HepG2 (cell line): ENCODE results near the gene SLC34A3. TPM values are rescaled to one million over a fixed set of nuclear protein-coding genes. Genes with fewer than 3 reads are reported as not detected.
A peak's percentile ranks its signal among the peaks of the same experiment; 100 is the strongest.

ENCODE experiments used
- AGO1 ChIP-seq: fragments of 200-400 bp; formaldehyde crosslinking; IDR thresholded peaks from 2 replicates; pipeline ENCODE4 v1.6.1; 2017; ENCODE audit warnings: mild to moderate bottlenecking, low read depth, low read length, moderate library complexity; ENCODE audit not compliant: poor library complexity, severe bottlenecking
- CBFB ChIP-seq: sonication (generic); formaldehyde crosslinking; IDR thresholded peaks from 2 replicates; pipeline ENCODE4 v1.4.0; 2020; ENCODE audit warnings: missing genetic modification reagents
- CBX2 ChIP-seq, 2 experiments: fragments of 200-600 bp in 1 of 2; sonication (generic); formaldehyde crosslinking in 1 of 2; IDR thresholded peaks; 2 replicates each; pipeline versions ENCODE4 v1.7.0 to v1.8.1; 2018 to 2022; ENCODE audit warnings: low read depth in 2 of 2, low read length in 1 of 2, mild to moderate bottlenecking in 1 of 2, missing genetic modification reagents in 1 of 2
- DPF2 ChIP-seq: sonication (generic); formaldehyde crosslinking; IDR thresholded peaks from 2 replicates; pipeline ENCODE4 v1.4.0; 2020; ENCODE audit warnings: mild to moderate bottlenecking, low read depth, missing genetic modification reagents, borderline replicate concordance
- GZF1 ChIP-seq: sonication (generic); formaldehyde crosslinking; IDR thresholded peaks from 2 replicates; pipeline ENCODE4 v1.5.1; 2020; ENCODE audit warnings: mild to moderate bottlenecking, missing genetic modification reagents
- KAT2B ChIP-seq: fragments of 150-350 bp; IDR thresholded peaks from 2 replicates; pipeline ENCODE4 v1.6.1; 2014; ENCODE audit warnings: low read depth, low read length, borderline replicate concordance
- KLF6 ChIP-seq: IDR thresholded peaks from 2 replicates; pipeline ENCODE4 v1.8.0; 2016; ENCODE audit warnings: missing biosample characterization, missing genetic modification reagents
- NFYC ChIP-seq: IDR thresholded peaks from 2 replicates; pipeline ENCODE4 v1.6.1; 2016; ENCODE audit warnings: missing genetic modification reagents, missing compliant biosample characterization
- RBFOX2 ChIP-seq: fragments of 200-400 bp; formaldehyde crosslinking; IDR thresholded peaks from 2 replicates; pipeline ENCODE4 v1.6.1; 2017; ENCODE audit warnings: low read depth, mild to moderate bottlenecking, low read length
- SALL2 ChIP-seq: sonication (generic); formaldehyde crosslinking; IDR thresholded peaks from 2 replicates; pipeline ENCODE4 v1.8.1; 2023; ENCODE audit warnings: mild to moderate bottlenecking, missing genetic modification reagents, inconsistent platforms
- SNRNP70 ChIP-seq: fragments of 200-400 bp; formaldehyde crosslinking; IDR thresholded peaks from 2 replicates; pipeline ENCODE4 v1.6.1; 2017; ENCODE audit warnings: mild to moderate bottlenecking, low read depth, low read length, moderate library complexity
- TAF15 ChIP-seq: fragments of 200-400 bp; formaldehyde crosslinking; IDR thresholded peaks from one replicate; pipeline ENCODE4 v1.6.1; 2018; ENCODE audit warnings: mild to moderate bottlenecking, low read depth, low read length; ENCODE audit not compliant: poor library complexity, severe bottlenecking
- TBL1XR1 ChIP-seq: fragments of 150-350 bp; IDR thresholded peaks from 2 replicates; pipeline ENCODE4 v1.6.1; 2014; ENCODE audit warnings: borderline replicate concordance, low read length; ENCODE audit not compliant: partially characterized antibody
- TEAD3 ChIP-seq: optimal IDR thresholded peaks from 2 replicates; pipeline ENCODE3; 2016; ENCODE audit warnings: borderline replicate concordance
- ZNF20 ChIP-seq: sonication (generic); formaldehyde crosslinking; IDR thresholded peaks from 2 replicates; pipeline ENCODE4 v1.4.0; 2020; ENCODE audit warnings: mild to moderate bottlenecking, moderate library complexity, missing genetic modification reagents
- ZNF556 ChIP-seq: sonication (generic); formaldehyde crosslinking; IDR thresholded peaks from 2 replicates; pipeline ENCODE4 v1.4.0; 2020; ENCODE audit warnings: mild to moderate bottlenecking, missing genetic modification reagents, borderline replicate concordance
- ZNF703 ChIP-seq: sonication (generic); formaldehyde crosslinking; IDR thresholded peaks from 2 replicates; pipeline ENCODE4 v1.5.1; 2020; ENCODE audit warnings: missing genetic modification reagents, mild to moderate bottlenecking, moderate library complexity, borderline replicate concordance
- ZNF883 ChIP-seq: sonication (generic); formaldehyde crosslinking; IDR thresholded peaks from 2 replicates; pipeline ENCODE4 v1.5.1; 2020; ENCODE audit warnings: mild to moderate bottlenecking, missing genetic modification reagents; ENCODE audit errors: not compliant biosample characterization
- ZSCAN22 ChIP-seq: sonication (generic); formaldehyde crosslinking; IDR thresholded peaks from 2 replicates; pipeline ENCODE4 v1.4.0; 2020; ENCODE audit warnings: mild to moderate bottlenecking, missing genetic modification reagents
- polyA plus RNA-seq, 8 experiments: library from polyadenylated mRNA; depleted of rRNA in 3 of 8; stranded (reverse) in 7 of 8; unstranded in 1 of 8; fragments of >200 nt; fragmentation: Illumina TruSeq in 4 of 8; extraction: Trizol in 4 of 8; gene quantifications; 2 replicates each; pipeline versions ENCODE4 v1.2.1 to v1.2.3, GENCODE V29; 2011 to 2016; ENCODE audit warnings: low read depth in 4 of 8, missing spikeins in 1 of 8, mixed read lengths in 1 of 8; ENCODE audit not compliant: insufficient read depth in 1 of 8
- total RNA-seq, 5 experiments: library from RNA; depleted of rRNA; stranded (reverse); fragments of >200 nt; fragmentation: Illumina TruSeq; extraction: Trizol; gene quantifications; 2 replicates each; pipeline ENCODE4 v1.2.3, GENCODE V29; 2016; ENCODE audit warnings: low read depth in 1 of 5
- TF ChIP-seq, protein P1 (sequence below): IDR thresholded peaks from 2 replicates; pipeline ENCODE4 v1.6.1; 2016; ENCODE audit warnings: low read depth, control low read depth
- TF ChIP-seq, protein P2 (sequence below): sonication (generic); formaldehyde crosslinking; IDR thresholded peaks from 2 replicates; pipeline ENCODE4 v1.4.0; 2020; ENCODE audit warnings: mild to moderate bottlenecking, missing genetic modification reagents
- TF ChIP-seq, protein P3 (sequence below): sonication (generic); formaldehyde crosslinking; IDR thresholded peaks from 2 replicates; pipeline ENCODE4 v1.5.0; 2020; ENCODE audit warnings: mild to moderate bottlenecking, missing genetic modification reagents
- TF ChIP-seq, protein P4 (sequence below): sonication (generic); formaldehyde crosslinking; conservative IDR thresholded peaks from 2 replicates; pipeline ENCODE4 v1.8.0; 2022; ENCODE audit warnings: low read depth, missing genetic modification reagents

The SLC34A3 gene
- total and polyA plus RNA-seq, 2 of the 13 experiments (the other 11 are each of a cell fraction or from before 2014, with no cell fraction given) = 0.07 to 1.0 TPM

DNA sequence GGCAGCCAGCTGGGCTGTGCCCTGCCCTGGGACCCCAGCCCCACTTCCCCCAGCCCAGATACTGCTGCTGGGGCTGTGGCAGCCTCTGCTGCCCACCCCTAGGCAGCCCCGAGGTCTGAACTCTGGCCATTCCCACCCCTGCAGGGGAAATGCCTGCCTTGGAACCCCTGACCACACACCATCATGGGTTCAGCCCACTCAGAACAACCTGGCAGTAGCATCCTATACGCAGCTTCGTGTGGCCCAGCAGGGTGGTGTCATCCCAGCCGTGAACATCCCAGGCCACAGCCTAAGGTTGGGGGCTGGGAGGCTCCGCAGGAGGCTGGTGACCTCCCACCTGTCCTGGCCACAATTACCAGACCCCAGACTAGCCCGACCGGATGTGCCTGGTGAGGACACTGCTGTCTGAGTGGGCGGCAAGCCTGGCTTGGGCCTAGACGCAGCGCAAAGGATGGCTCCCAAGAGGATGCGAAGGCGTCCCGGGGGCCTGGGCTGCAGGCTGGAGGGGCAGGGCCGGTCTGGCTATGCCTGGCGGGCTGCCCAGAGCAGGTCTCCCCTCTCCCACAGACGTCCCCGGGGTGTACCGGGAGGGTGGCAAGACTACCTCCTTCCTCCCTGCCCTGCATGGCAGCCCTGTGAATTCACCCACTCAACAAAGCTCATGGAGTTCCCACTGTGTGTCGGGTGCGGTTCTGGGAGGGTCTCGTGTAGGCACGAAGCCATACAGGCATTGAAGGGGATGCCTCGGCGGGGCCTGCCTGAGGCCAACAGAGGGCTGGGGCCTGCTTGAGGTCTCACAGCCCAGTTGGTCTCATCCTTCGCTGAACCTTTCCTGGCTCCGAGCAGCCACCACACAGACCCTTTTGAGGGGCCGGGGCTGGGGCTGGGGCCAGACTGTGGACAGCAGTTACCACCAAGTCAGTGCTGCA, 1.5 kb upstream of the SLC34A3 start (continued):
- TF ChIP-seq TAF15 (no peak), KAT2B (no peak), ZNF703 (CRISPR knock-in tag) (no peak), TEAD3 (CRISPR knock-in tag) (no peak), KLF6 (CRISPR knock-in tag) (no peak; the same call in 1 of the 2 replicates), ZNF556 (no peak), RBFOX2 (no peak), CBFB (CRISPR knock-in tag) (no peak), SNRNP70 (no peak), AGO1 (peak; percentile 93), CBX2 (IDR thresholded peaks at IDR 0.05; ENCODE audit: low read depth, low read length) (no peak), CBX2 (CRISPR knock-in tag; IDR thresholded peaks at IDR 0.05; ENCODE audit: low read depth) (no peak), TBL1XR1 (no peak), ZNF20 (CRISPR knock-in tag) (no peak), DPF2 (no peak), GZF1 (CRISPR knock-in tag) (no peak), SALL2 (CRISPR knock-in tag) (no peak), ZSCAN22 (CRISPR knock-in tag) (no peak), ZNF883 (no peak), NFYC (CRISPR knock-in tag) (no peak)
- TF ChIP-seq, protein P1, sequence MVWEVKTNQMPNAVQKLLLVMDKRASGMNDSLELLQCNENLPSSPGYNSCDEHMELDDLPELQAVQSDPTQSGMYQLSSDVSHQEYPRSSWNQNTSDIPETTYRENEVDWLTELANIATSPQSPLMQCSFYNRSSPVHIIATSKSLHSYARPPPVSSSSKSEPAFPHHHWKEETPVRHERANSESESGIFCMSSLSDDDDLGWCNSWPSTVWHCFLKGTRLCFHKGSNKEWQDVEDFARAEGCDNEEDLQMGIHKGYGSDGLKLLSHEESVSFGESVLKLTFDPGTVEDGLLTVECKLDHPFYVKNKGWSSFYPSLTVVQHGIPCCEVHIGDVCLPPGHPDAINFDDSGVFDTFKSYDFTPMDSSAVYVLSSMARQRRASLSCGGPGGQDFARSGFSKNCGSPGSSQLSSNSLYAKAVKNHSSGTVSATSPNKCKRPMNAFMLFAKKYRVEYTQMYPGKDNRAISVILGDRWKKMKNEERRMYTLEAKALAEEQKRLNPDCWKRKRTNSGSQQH = no peak
- TF ChIP-seq, protein P2, sequence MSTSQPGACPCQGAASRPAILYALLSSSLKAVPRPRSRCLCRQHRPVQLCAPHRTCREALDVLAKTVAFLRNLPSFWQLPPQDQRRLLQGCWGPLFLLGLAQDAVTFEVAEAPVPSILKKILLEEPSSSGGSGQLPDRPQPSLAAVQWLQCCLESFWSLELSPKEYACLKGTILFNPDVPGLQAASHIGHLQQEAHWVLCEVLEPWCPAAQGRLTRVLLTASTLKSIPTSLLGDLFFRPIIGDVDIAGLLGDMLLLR (CRISPR knock-in tag) = no peak; the same call in 1 of the 2 replicates
- TF ChIP-seq, protein P3, sequence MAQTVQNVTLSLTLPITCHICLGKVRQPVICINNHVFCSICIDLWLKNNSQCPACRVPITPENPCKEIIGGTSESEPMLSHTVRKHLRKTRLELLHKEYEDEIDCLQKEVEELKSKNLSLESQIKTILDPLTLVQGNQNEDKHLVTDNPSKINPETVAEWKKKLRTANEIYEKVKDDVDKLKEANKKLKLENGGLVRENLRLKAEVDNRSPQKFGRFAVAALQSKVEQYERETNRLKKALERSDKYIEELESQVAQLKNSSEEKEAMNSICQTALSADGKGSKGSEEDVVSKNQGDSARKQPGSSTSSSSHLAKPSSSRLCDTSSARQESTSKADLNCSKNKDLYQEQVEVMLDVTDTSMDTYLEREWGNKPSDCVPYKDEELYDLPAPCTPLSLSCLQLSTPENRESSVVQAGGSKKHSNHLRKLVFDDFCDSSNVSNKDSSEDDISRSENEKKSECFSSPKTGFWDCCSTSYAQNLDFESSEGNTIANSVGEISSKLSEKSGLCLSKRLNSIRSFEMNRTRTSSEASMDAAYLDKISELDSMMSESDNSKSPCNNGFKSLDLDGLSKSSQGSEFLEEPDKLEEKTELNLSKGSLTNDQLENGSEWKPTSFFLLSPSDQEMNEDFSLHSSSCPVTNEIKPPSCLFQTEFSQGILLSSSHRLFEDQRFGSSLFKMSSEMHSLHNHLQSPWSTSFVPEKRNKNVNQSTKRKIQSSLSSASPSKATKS (CRISPR knock-in tag) = no peak
- TF ChIP-seq, protein P4, sequence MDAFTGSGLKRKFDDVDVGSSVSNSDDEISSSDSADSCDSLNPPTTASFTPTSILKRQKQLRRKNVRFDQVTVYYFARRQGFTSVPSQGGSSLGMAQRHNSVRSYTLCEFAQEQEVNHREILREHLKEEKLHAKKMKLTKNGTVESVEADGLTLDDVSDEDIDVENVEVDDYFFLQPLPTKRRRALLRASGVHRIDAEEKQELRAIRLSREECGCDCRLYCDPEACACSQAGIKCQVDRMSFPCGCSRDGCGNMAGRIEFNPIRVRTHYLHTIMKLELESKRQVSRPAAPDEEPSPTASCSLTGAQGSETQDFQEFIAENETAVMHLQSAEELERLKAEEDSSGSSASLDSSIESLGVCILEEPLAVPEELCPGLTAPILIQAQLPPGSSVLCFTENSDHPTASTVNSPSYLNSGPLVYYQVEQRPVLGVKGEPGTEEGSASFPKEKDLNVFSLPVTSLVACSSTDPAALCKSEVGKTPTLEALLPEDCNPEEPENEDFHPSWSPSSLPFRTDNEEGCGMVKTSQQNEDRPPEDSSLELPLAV (CRISPR knock-in tag) = no peak
